ENCODE data around the gene ADPRHL1. TPM values are rescaled to one million over a fixed set of nuclear protein-coding genes. Genes with fewer than 3 reads are reported as not detected.

ADPRHL1 gene
- polyA plus RNA-seq, 3 donors = 0.15 to 0.52 (median 0.27) TPM

DNA sequence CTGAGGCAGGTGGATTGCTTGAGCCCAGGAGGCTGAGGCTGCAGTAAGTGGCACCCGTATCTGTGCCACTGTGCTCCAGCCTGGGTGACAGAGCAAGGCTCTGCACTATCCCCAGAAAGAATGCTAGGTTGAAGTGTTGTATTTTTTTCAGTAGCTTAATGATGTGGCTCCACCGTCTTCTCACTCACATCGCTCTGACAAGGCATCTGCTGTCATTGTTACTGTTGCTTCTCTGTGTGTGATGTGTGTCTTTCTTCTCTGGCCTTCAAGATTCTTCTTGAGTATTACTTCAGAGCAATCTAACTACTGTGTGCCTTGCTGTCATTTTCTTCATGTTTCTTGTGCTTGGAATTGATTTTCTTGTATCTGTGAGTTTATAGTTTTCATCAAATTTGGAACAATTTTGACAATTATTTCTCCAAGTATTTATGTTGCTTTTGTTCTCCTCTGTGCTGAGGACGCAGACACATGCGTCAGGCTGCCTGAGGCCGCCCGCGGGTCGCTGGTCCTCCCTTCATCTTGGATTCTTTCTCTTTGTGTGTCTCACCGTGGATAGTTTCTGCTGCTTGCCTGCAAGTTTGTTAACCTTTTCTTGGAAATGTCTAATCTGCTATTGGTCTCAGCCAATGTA, 10.8 kb downstream of the ADPRHL1 start:
- Mint-ChIP-seq H3K27ac (no peak overlapping the region), H3K4me1 (no peaks in the 10 kb centered on the region), H3K27me3 (ENCODE audit: low read depth in 3 of 3) (peaks cover 0 to 2% (median under 1%) of the 10 kb centered on the region in 3 donors), H3K36me3 (peaks cover 6 to 15% of the 10 kb centered on the region in 2 donors), H3K4me3 (no peak overlapping the region), H3K9me3 (peaks cover 8 to 23% (median 17%) of the 10 kb centered on the region in 7 donors)
- peaks cover 4 to 11% of the 10 kb centered on the region in 2 donors for H3K9me3 ChIP-seq (replicated peaks in 1 of 2; ENCODE audit: control insufficient read depth in 1 of 2, insufficient read depth in 1 of 2, low read length in 2 of 2)
- no peak for TF ChIP-seq CTCF (IDR thresholded peaks at IDR 0.05)
- no peaks in the 10 kb centered on the region for H4K20me1 ChIP-seq (ENCODE audit: insufficient read depth, low read length)
- no peak overlapping the region for H3K27ac ChIP-seq (ENCODE audit: low read depth in 1 of 2, low read length in 2 of 2)
- intact Hi-C loops (cut with micrococcal nuclease) = no loop called here
- H3K79me2 ChIP-seq (ENCODE audit: insufficient read depth, low read length) = no peaks in the 10 kb centered on the region
- H2AFZ ChIP-seq (ENCODE audit: insufficient read depth, low read depth, low read length, poor library complexity, severe bottlenecking) = no peak overlapping the region
- H3K9ac ChIP-seq (ENCODE audit: insufficient read depth, low read length, poor library complexity, severe bottlenecking) = no peak overlapping the region
- H3K4me2 ChIP-seq (replicated peaks; ENCODE audit: extremely low read depth, low read length, poor library complexity, severe bottlenecking) = no peak overlapping the region
- WGBS (ENCODE audit: insufficient coverage) = 100% methylated on average over 7 of the region's 10 CpGs
- no peak overlapping the region for H3K4me3 ChIP-seq (replicated peaks in 1 of 3; ENCODE audit: low read depth in 2 of 3, low read length in 3 of 3)
- H3K4me1 ChIP-seq (ENCODE audit: control insufficient read depth in 1 of 2, insufficient read depth in 2 of 2, low read length in 2 of 2) = no peaks in the 10 kb centered on the region
- no peak for DNase-seq
- H3K36me3 ChIP-seq (replicated peaks in 1 of 2; ENCODE audit: control insufficient read depth in 1 of 2, insufficient read depth in 2 of 2, low read length in 2 of 2) = no peaks in the 10 kb centered on the region
- no peaks in the 10 kb centered on the region for H3K27me3 ChIP-seq (ENCODE audit: control insufficient read depth in 2 of 2, insufficient read depth in 2 of 2, low read length in 2 of 2)

- H3K36me3 ChIP-seq (replicated peaks in 1 of 2; ENCODE audit: control insufficient read depth in 1 of 2, insufficient read depth in 2 of 2, low read length in 2 of 2) = no peaks in the 10 kb centered on the region
- peaks cover 0 to 4% (median 3%) of the 10 kb centered on the region in 3 donors for H3K27me3 Mint-ChIP-seq (ENCODE audit: low read depth in 3 of 3)
- peaks cover 3 to 11% of the 10 kb centered on the region in 2 donors for H3K9me3 ChIP-seq (replicated peaks in 1 of 2; ENCODE audit: control insufficient read depth in 1 of 2, insufficient read depth in 1 of 2, low read length in 2 of 2)
- no peak overlapping the region for H2AFZ ChIP-seq (ENCODE audit: insufficient read depth, low read depth, low read length, poor library complexity, severe bottlenecking)
- intact Hi-C loops (cut with micrococcal nuclease) = no loop called here
- H3K4me3 Mint-ChIP-seq = no peak overlapping the region
- H4K20me1 ChIP-seq (ENCODE audit: insufficient read depth, low read length) = no peaks in the 10 kb centered on the region
- no peak overlapping the region for H3K9ac ChIP-seq (ENCODE audit: insufficient read depth, low read length, poor library complexity, severe bottlenecking)
- H3K79me2 ChIP-seq (ENCODE audit: insufficient read depth, low read length) = no peaks in the 10 kb centered on the region
- no peaks in the 10 kb centered on the region for H3K4me1 Mint-ChIP-seq
- H3K9me3 Mint-ChIP-seq = peaks cover 8 to 23% (median 14%) of the 10 kb centered on the region in 7 donors
- no peak for DNase-seq
- no peak overlapping the region for H3K27ac Mint-ChIP-seq
- no peak for TF ChIP-seq CTCF (IDR thresholded peaks at IDR 0.05)
- no peak overlapping the region for H3K27ac ChIP-seq (ENCODE audit: low read depth in 1 of 2, low read length in 2 of 2)
- no peaks in the 10 kb centered on the region for H3K4me1 ChIP-seq (ENCODE audit: control insufficient read depth in 1 of 2, insufficient read depth in 2 of 2, low read length in 2 of 2)
- no peaks in the 10 kb centered on the region for H3K27me3 ChIP-seq (ENCODE audit: control insufficient read depth in 2 of 2, insufficient read depth in 2 of 2, low read length in 2 of 2)
- WGBS (ENCODE audit: insufficient coverage) = 98% methylated on average over 29 of the region's 29 CpGs
- peaks cover 6 to 13% of the 10 kb centered on the region in 2 donors for H3K36me3 Mint-ChIP-seq
- H3K4me3 ChIP-seq (replicated peaks in 1 of 3; ENCODE audit: low read depth in 2 of 3, low read length in 3 of 3) = no peak overlapping the region
- H3K4me2 ChIP-seq (replicated peaks; ENCODE audit: extremely low read depth, low read length, poor library complexity, severe bottlenecking) = no peak overlapping the region
These were observed 11.6 kb downstream of the ADPRHL1 start for GRCh38 chr13:113441661-113442060.

All from CD14-positive monocyte (primary cell).